CD14-positive monocyte (primary cell): ENCODE measurements around the gene ACVRL1. TPM values are rescaled to one million over a fixed set of nuclear protein-coding genes. Genes with fewer than 3 reads are reported as not detected.

Source experiments
- DNase-seq, 3 donors: peaks; one replicate each; pipeline ENCODE4 v3.0.0-alpha.2; 2011 to 2022
- H2AFZ ChIP-seq: 2 replicates; pipeline ENCODE4 v1.6.0; 2012; ENCODE audit warnings: mild to moderate bottlenecking, low read depth, low read length, inconsistent platforms; ENCODE audit not compliant: insufficient read depth, poor library complexity, severe bottlenecking
- H3K27ac ChIP-seq, 2 donors: 1 replicate in 1 of 2; 2 replicates in 1 of 2; pipeline ENCODE4 v1.5.1; 2012 to 2013; ENCODE audit warnings: low read length in 2 of 2, control low read depth in 1 of 2, inconsistent platforms in 1 of 2, low read depth in 1 of 2, mild to moderate bottlenecking in 1 of 2
- H3K27me3 ChIP-seq, 2 donors: one replicate each; pipeline versions ENCODE4 v1.6.0 to v1.6.1; 2011 to 2013; ENCODE audit warnings: low read length in 2 of 2; ENCODE audit not compliant: control insufficient read depth in 2 of 2, insufficient read depth in 2 of 2
- H3K36me3 ChIP-seq, 2 donors: replicated peaks in 1 of 2; 1 replicate in 1 of 2; 2 replicates in 1 of 2; pipeline versions ENCODE4 v1.5.1 to v1.6.1; 2012 to 2013; ENCODE audit warnings: low read length in 2 of 2, control low read depth in 1 of 2, inconsistent platforms in 1 of 2, mild to moderate bottlenecking in 1 of 2; ENCODE audit not compliant: insufficient read depth in 2 of 2, control insufficient read depth in 1 of 2
- H3K4me1 ChIP-seq, 2 donors: 1 replicate in 1 of 2; 2 replicates in 1 of 2; pipeline versions ENCODE4 v1.5.1 to v1.6.1; 2012 to 2013; ENCODE audit warnings: low read length in 2 of 2, control low read depth in 1 of 2, inconsistent platforms in 1 of 2, mild to moderate bottlenecking in 1 of 2, moderate library complexity in 1 of 2; ENCODE audit not compliant: insufficient read depth in 2 of 2, control insufficient read depth in 1 of 2
- H3K4me2 ChIP-seq: replicated peaks from 2 replicates; pipeline ENCODE3; 2012; ENCODE audit warnings: low read length, moderate library complexity, mild to moderate bottlenecking; ENCODE audit not compliant: poor library complexity, severe bottlenecking; ENCODE audit errors: extremely low read depth
- H3K4me3 ChIP-seq, 3 experiments: fragments of 200-600 bp in 1 of 3; sonication (generic) in 1 of 3; replicated peaks in 1 of 3; 1 replicate in 2 of 3; 2 replicates in 1 of 3; pipeline ENCODE4 v1.5.1; 2011 to 2013; ENCODE audit warnings: low read length in 3 of 3, mild to moderate bottlenecking in 3 of 3, control low read depth in 2 of 3, low read depth in 2 of 3, inconsistent platforms in 1 of 3, moderate library complexity in 1 of 3
- H3K79me2 ChIP-seq: 2 replicates; pipeline ENCODE4 v1.6.0; 2012; ENCODE audit warnings: mild to moderate bottlenecking, control low read depth, inconsistent platforms, low read length, moderate library complexity; ENCODE audit not compliant: insufficient read depth
- H3K9ac ChIP-seq: 2 replicates; pipeline ENCODE4 v1.6.0; 2017; ENCODE audit warnings: low read length, mild to moderate bottlenecking; ENCODE audit not compliant: insufficient read depth, poor library complexity, severe bottlenecking
- H3K9me3 ChIP-seq, 2 donors: replicated peaks in 1 of 2; 1 replicate in 1 of 2; 2 replicates in 1 of 2; pipeline versions ENCODE4 v1.5.1 to v1.6.1; 2012 to 2013; ENCODE audit warnings: low read length in 2 of 2, control low read depth in 1 of 2; ENCODE audit not compliant: control insufficient read depth in 1 of 2, insufficient read depth in 1 of 2
- H4K20me1 ChIP-seq: 2 replicates; pipeline ENCODE4 v1.6.0; 2012; ENCODE audit warnings: mild to moderate bottlenecking, low read length, control low read depth, moderate library complexity; ENCODE audit not compliant: insufficient read depth
- H3K27ac Mint-ChIP-seq, 7 donors: one replicate each; pipeline ENCODE4 v1.8.0; 2020; ENCODE audit warnings: mild to moderate bottlenecking in 7 of 7, mixed read lengths in 7 of 7, moderate library complexity in 6 of 7, inconsistent platforms in 2 of 7
- H3K27me3 Mint-ChIP-seq, 3 donors: one replicate each; pipeline ENCODE4 v1.8.0; 2021 to 2022; ENCODE audit warnings: low read depth in 3 of 3, mild to moderate bottlenecking in 3 of 3, mixed read lengths in 3 of 3, moderate library complexity in 3 of 3, inconsistent platforms in 1 of 3
- H3K36me3 Mint-ChIP-seq, 2 donors: one replicate each; pipeline ENCODE4 v1.8.0; 2020; ENCODE audit warnings: mixed read lengths in 2 of 2, inconsistent platforms in 1 of 2, mild to moderate bottlenecking in 1 of 2
- H3K4me1 Mint-ChIP-seq: one replicate; pipeline ENCODE4 v1.8.0; 2020; ENCODE audit warnings: mild to moderate bottlenecking, mixed read lengths
- H3K4me3 Mint-ChIP-seq, 2 donors: one replicate each; pipeline ENCODE4 v1.8.0; 2020; ENCODE audit warnings: mild to moderate bottlenecking in 2 of 2, mixed read lengths in 2 of 2, moderate library complexity in 1 of 2
- H3K9me3 Mint-ChIP-seq, 7 donors: one replicate each; pipeline ENCODE4 v1.8.0; 2020 to 2022; ENCODE audit warnings: mixed read lengths in 7 of 7, mild to moderate bottlenecking in 6 of 7, moderate library complexity in 6 of 7, inconsistent platforms in 2 of 7
- WGBS: methylation state at CpG from one replicate; pipeline ENCODE4 v1.1.5; 2013; ENCODE audit warnings: missing lambda C conversion rate; ENCODE audit not compliant: insufficient coverage; 5-methylcytosine and 5-hydroxymethylcytosine counted together
- intact Hi-C, 2 donors: fragments of 100-400 bp; cut with micrococcal nuclease; formaldehyde crosslinking; loops; one replicate each; pipeline versions ENCODE4 v1.15.0 to v1.15.1; 2023
- polyA plus RNA-seq, 3 donors: library from polyadenylated mRNA; depleted of rRNA in 1 of 3; unstranded in 2 of 3; stranded (reverse) in 1 of 3; fragments of 300-500 nt in 2 of 3; fragments of >200 nt in 1 of 3; fragmentation: Illumina TruSeq in 2 of 3; gene quantifications; 1 replicate in 2 of 3; 2 replicates in 1 of 3; pipeline ENCODE4 v1.2.3, GENCODE V29; 2012 to 2021
- TF ChIP-seq, protein P1 (sequence below): fragments of 200-600 bp; IDR thresholded peaks from one replicate; pipeline ENCODE4 v1.8.0; 2022; ENCODE audit warnings: antibody characterized with exemption, mild to moderate bottlenecking

Gene ACVRL1
- polyA plus RNA-seq, 3 donors = 1.5 to 3.6 (median 2.0) TPM

GRCh38 chr12:51901121-51901817 lies 6.0 kb upstream of the ACVRL1 start:
- Histone ChIP-seq H3K79me2 (no peaks in the 10 kb centered on the region), H3K4me3 (no peak overlapping the region), H3K4me2 (no peak overlapping the region), H3K4me1 (peaks cover 14 to 15% of the 10 kb centered on the region in 2 donors), H3K36me3 (no peaks in the 10 kb centered on the region), H3K27me3 (peaks cover 0 to under 1% of the 10 kb centered on the region in 2 donors), H4K20me1 (no peaks in the 10 kb centered on the region), H3K9me3 (no peaks in the 10 kb centered on the region), H3K9ac (no peak overlapping the region), H2AFZ (no peak overlapping the region), H3K27ac (no peak overlapping the region)
- Mint-ChIP-seq H3K9me3 (peaks cover 0 to 1% (median 0%) of the 10 kb centered on the region in 7 donors), H3K27ac (no peak overlapping the region), H3K4me3 (no peak overlapping the region), H3K4me1 (peaks cover 20% of the 10 kb centered on the region), H3K27me3 (peaks cover under 1 to 10% (median 7%) of the 10 kb centered on the region in 3 donors), H3K36me3 (peaks cover 0 to 2% of the 10 kb centered on the region in 2 donors)
- DNase-seq = no peak
- intact Hi-C loops = no loop called here
- 100% methylated on average over 6 of the region's 14 CpGs for WGBS
- TF ChIP-seq, protein P1, sequence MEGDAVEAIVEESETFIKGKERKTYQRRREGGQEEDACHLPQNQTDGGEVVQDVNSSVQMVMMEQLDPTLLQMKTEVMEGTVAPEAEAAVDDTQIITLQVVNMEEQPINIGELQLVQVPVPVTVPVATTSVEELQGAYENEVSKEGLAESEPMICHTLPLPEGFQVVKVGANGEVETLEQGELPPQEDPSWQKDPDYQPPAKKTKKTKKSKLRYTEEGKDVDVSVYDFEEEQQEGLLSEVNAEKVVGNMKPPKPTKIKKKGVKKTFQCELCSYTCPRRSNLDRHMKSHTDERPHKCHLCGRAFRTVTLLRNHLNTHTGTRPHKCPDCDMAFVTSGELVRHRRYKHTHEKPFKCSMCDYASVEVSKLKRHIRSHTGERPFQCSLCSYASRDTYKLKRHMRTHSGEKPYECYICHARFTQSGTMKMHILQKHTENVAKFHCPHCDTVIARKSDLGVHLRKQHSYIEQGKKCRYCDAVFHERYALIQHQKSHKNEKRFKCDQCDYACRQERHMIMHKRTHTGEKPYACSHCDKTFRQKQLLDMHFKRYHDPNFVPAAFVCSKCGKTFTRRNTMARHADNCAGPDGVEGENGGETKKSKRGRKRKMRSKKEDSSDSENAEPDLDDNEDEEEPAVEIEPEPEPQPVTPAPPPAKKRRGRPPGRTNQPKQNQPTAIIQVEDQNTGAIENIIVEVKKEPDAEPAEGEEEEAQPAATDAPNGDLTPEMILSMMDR = no peak

DNA sequence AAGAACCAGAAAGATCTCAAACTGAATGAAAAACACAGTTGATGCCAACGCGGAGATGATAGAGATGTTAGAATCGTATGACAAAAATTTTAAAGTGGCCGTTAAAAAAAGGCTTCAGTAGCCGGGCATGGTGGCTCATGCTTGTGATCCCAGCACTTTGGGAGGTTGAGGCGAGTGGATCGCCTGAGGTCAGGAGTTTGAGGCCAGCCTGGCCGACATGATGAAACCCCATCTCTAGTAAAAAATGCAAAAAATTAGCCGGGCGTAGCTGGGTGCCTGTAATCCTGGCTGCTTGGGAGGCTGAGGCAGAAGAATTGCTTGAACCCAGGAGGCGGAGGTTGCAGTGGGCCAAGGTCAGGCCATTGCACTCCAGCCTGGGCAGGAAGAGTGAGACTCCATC lies 5.4 kb upstream of the ACVRL1 start:
- Histone ChIP-seq H3K36me3 (no peaks in the 10 kb centered on the region), H3K9me3 (no peaks in the 10 kb centered on the region), H2AFZ (no peak overlapping the region), H3K27me3 (peaks cover 0 to 7% of the 10 kb centered on the region in 2 donors), H3K9ac (no peak overlapping the region), H3K4me1 (peaks cover 18 to 21% of the 10 kb centered on the region in 2 donors), H3K4me2 (no peak overlapping the region), H4K20me1 (no peaks in the 10 kb centered on the region), H3K79me2 (no peaks in the 10 kb centered on the region), H3K27ac (no peak overlapping the region), H3K4me3 (no peak overlapping the region)
- intact Hi-C loops = no loop called here
- H3K27me3 Mint-ChIP-seq = peaks cover 7 to 15% (median 10%) of the 10 kb centered on the region in 3 donors
- H3K4me3 Mint-ChIP-seq = no peak overlapping the region
- no peak overlapping the region for H3K27ac Mint-ChIP-seq
- peaks cover 24% of the 10 kb centered on the region for H3K4me1 Mint-ChIP-seq
- H3K9me3 Mint-ChIP-seq = peaks cover 0 to 1% (median 0%) of the 10 kb centered on the region in 7 donors
- TF ChIP-seq, protein P1 = no peak
- peaks cover 0 to 4% of the 10 kb centered on the region in 2 donors for H3K36me3 Mint-ChIP-seq
- no peak for DNase-seq
- 99% methylated on average over 10 of the region's 11 CpGs for WGBS
